K562 (cell line): ENCODE results near the gene CTH. TPM values are rescaled to one million over a fixed set of nuclear protein-coding genes. Genes with fewer than 3 reads are reported as not detected.

ENCODE experiments used
- ATAC-seq: fragments of 200-7000 bp; cut with Tn5 transposase; 3 replicates; pipeline ENCODE4 v1.9.1; 2020; ENCODE audit warnings: moderate library complexity
- BruUV-seq: library from RNA; stranded (reverse); fragments of 400-500 nt; replicated peaks from 2 replicates; lab custom pipeline; 2021; lab: Mats Ljungman, UMichigan
- CTCF ChIA-PET: fragments of 300-600 bp; formaldehyde crosslinking; extraction: SDS; loops from one replicate; lab custom pipeline; 2021; ENCODE audit warnings: low intra/inter-chr PET ratio; lab: Yijun Ruan, JAX
- POLR2A ChIA-PET: fragments of 300-600, 350-650 bp; sonication (Branson Sonifier 250); formaldehyde crosslinking; extraction: SDS; loops from one replicate; lab custom pipeline; 2021; ENCODE audit warnings: antibody characterized with exemption, inconsistent platforms; lab: Yijun Ruan, JAX
- DNase-seq, 4 experiments: peaks; one replicate each; pipeline versions ENCODE4 v3.0.0 to v3.0.0-alpha.2; 2011 to 2018; ENCODE audit warnings: low spot score in 3 of 4, mixed read lengths in 3 of 4; ENCODE audit errors: extremely low read depth in 1 of 4
- FAIRE-seq: peaks from 2 replicates; lab custom pipeline; 2011; peaks lifted over from hg19 to GRCh38; lab: Jason Lieb, UNC
- H2AFZ ChIP-seq: 2 replicates; pipeline ENCODE4 v1.6.0; 2011; ENCODE audit warnings: low read depth, low read length, control low read depth, inconsistent platforms
- H3K27ac ChIP-seq: fragments of 200-600 bp; 3 replicates; pipeline ENCODE4 v1.8.0; 2011; ENCODE audit warnings: low read depth, mild to moderate bottlenecking, control low read depth, inconsistent platforms, low read length, moderate library complexity, mixed read lengths; ENCODE audit errors: extremely low read depth
- H3K27me3 ChIP-seq, 2 experiments: fragments of 300-600 bp in 1 of 2; 2 replicates in 1 of 2; 3 replicates in 1 of 2; pipeline versions ENCODE4 v1.6.0 to v1.8.0; 2011; ENCODE audit warnings: inconsistent platforms in 2 of 2, low read length in 2 of 2, mild to moderate bottlenecking in 1 of 2, mixed read lengths in 1 of 2, moderate library complexity in 1 of 2; ENCODE audit not compliant: control insufficient read depth in 2 of 2, insufficient read depth in 2 of 2
- H3K36me3 ChIP-seq: fragments of 300-600 bp; 3 replicates; pipeline ENCODE4 v1.8.0; 2011; ENCODE audit warnings: mild to moderate bottlenecking, low read length, inconsistent platforms; ENCODE audit not compliant: control insufficient read depth, insufficient read depth
- H3K4me1 ChIP-seq, 2 experiments: fragments of 200-600 bp in 1 of 2; replicated peaks in 1 of 2; 2 replicates in 1 of 2; 3 replicates in 1 of 2; pipeline versions ENCODE4 v1.5.1 to v1.8.0; 2011; ENCODE audit warnings: inconsistent platforms in 2 of 2, low read length in 2 of 2, mild to moderate bottlenecking in 1 of 2, mixed read lengths in 1 of 2, moderate library complexity in 1 of 2; ENCODE audit not compliant: control insufficient read depth in 2 of 2, insufficient read depth in 2 of 2
- H3K4me2 ChIP-seq: 2 replicates; pipeline ENCODE4 v1.6.1; 2011; ENCODE audit warnings: low read length, control low read depth, inconsistent platforms, mixed read lengths; ENCODE audit not compliant: insufficient read depth
- H3K4me3 ChIP-seq: fragments of 200-600 bp; sonication (generic), shearing (Covaris generic); 2 replicates; pipeline ENCODE4 v1.5.1; 2016; ENCODE audit warnings: control low read depth, inconsistent platforms
- H3K79me2 ChIP-seq: fragments of 200-600 bp; 3 replicates; pipeline ENCODE4 v1.8.0; 2011; ENCODE audit warnings: low read length, inconsistent platforms; ENCODE audit not compliant: control insufficient read depth, insufficient read depth
- H3K9ac ChIP-seq, 2 experiments: 2 replicates each; pipeline versions ENCODE4 v1.6.0 to v1.6.1; 2011; ENCODE audit warnings: low read depth in 2 of 2, low read length in 2 of 2, control low read depth in 1 of 2, inconsistent platforms in 1 of 2, mild to moderate bottlenecking in 1 of 2, mixed read lengths in 1 of 2; ENCODE audit not compliant: insufficient read depth in 1 of 2
- H3K9me1 ChIP-seq: one replicate; pipeline ENCODE4 v1.6.0; 2011; ENCODE audit warnings: inconsistent platforms, mild to moderate bottlenecking, low read length, moderate library complexity; ENCODE audit not compliant: control insufficient read depth, insufficient read depth
- H3K9me3 ChIP-seq: replicated peaks from 2 replicates; pipeline ENCODE4 v1.5.1; 2011; ENCODE audit warnings: low read depth, low read length, inconsistent platforms; ENCODE audit not compliant: control insufficient read depth, insufficient read depth
- H4K20me1 ChIP-seq: replicated peaks from 2 replicates; pipeline ENCODE4 v1.6.1; 2011; ENCODE audit warnings: low read length, inconsistent platforms, mixed read lengths; ENCODE audit not compliant: control insufficient read depth, insufficient read depth
- C11orf30 ChIP-seq: fragments of 450-650 bp; IDR thresholded peaks from 2 replicates; pipeline ENCODE4 v1.6.1; 2016; ENCODE audit warnings: low read depth, mild to moderate bottlenecking
- CBX2 ChIP-seq: fragments of 200-600 bp; sonication (generic); IDR thresholded peaks from one replicate; pipeline ENCODE4 v1.6.1; 2012; ENCODE audit warnings: mild to moderate bottlenecking, low read length, inconsistent platforms; ENCODE audit not compliant: insufficient read depth, poor library complexity, severe bottlenecking
- ELF2 ChIP-seq: fragments of 250-450 bp; sonication (Bioruptor Pico); IDR thresholded peaks from 2 replicates; pipeline ENCODE4 v1.5.0; 2021; ENCODE audit warnings: mild to moderate bottlenecking
- FOXP4 ChIP-seq: sonication (generic); formaldehyde crosslinking; IDR thresholded peaks from 2 replicates; pipeline ENCODE4 v1.8.0; 2022; ENCODE audit warnings: mild to moderate bottlenecking, missing genetic modification reagents, borderline replicate concordance
- MTA2 ChIP-seq: fragments of 450-650 bp; IDR thresholded peaks from 2 replicates; pipeline ENCODE4 v1.6.1; 2016; ENCODE audit warnings: low read depth
- PCBP1 ChIP-seq: fragments of 200-400 bp; formaldehyde crosslinking; IDR thresholded peaks from 2 replicates; pipeline ENCODE4 v1.6.1; 2018; ENCODE audit warnings: mild to moderate bottlenecking, low read depth, low read length; ENCODE audit not compliant: poor library complexity, severe bottlenecking
- POLR2G ChIP-seq: fragments of 200-400 bp; formaldehyde crosslinking; IDR thresholded peaks from 2 replicates; pipeline ENCODE4 v1.6.1; 2017; ENCODE audit warnings: low read depth, mild to moderate bottlenecking, antibody characterized with exemption, low read length, moderate library complexity
- TSC22D4 ChIP-seq: fragments of 450-650 bp; IDR thresholded peaks from 2 replicates; pipeline ENCODE4 v1.6.1; 2016; ENCODE audit warnings: missing genetic modification characterization, missing biosample characterization, control low read depth
- WGBS: fragments of 100-300 bp; shearing (Covaris generic); methylation state at CpG from one replicate; pipeline ENCODE4 v1.1.6; 2016; ENCODE audit warnings: low coverage, mixed read lengths; ENCODE audit not compliant: insufficient coverage; ENCODE audit errors: missing lambda C conversion rate; 5-methylcytosine and 5-hydroxymethylcytosine counted together
- in situ Hi-C: fragments of 300-500 bp; cut with MboI; formaldehyde crosslinking; loops from 4 replicates; pipeline ENCODE4 v1.15.0; 2018; ENCODE audit warnings: inconsistent platforms, mixed read lengths
- intact Hi-C: fragments of 100-400 bp; cut with micrococcal nuclease; formaldehyde crosslinking; loops from 2 replicates; pipeline ENCODE4 v1.14.2; 2022
- polyA plus RNA-seq, 8 experiments: library from polyadenylated mRNA; depleted of rRNA in 4 of 8; stranded (reverse) in 5 of 8; unstranded in 3 of 8; fragments of >200 nt; fragmentation: Nextera tagmentation in 2 of 8; fragmentation: Illumina TruSeq in 1 of 8; extraction: Ambion mirVana in 2 of 8; extraction: Trizol in 1 of 8; gene quantifications; 2 replicates each; pipeline versions ENCODE4 v1.2.1 to v1.2.3, GENCODE V29; 2011 to 2014; ENCODE audit warnings: inconsistent platforms in 1 of 8, missing spikeins in 1 of 8
- total RNA-seq, 7 experiments: library from RNA; depleted of rRNA in 6 of 7; stranded (reverse); fragments of >200 nt in 6 of 7; fragmentation: Illumina TruSeq in 2 of 7; extraction: Trizol in 2 of 7; gene quantifications; 2 replicates each; pipeline versions ENCODE4 v1.2.1 to v1.2.3, GENCODE V29; 2011 to 2021; ENCODE audit warnings: low replicate concordance in 1 of 7

The CTH gene
- total and polyA plus RNA-seq, 9 of the 15 experiments (the other 6 are each of a cell fraction or from before 2014, with no cell fraction given), result 8.0 to 54.4 (median 30.9) TPM

- TF ChIP-seq FOXP4 (CRISPR knock-in tag), result no peak
- TF ChIP-seq PCBP1, result no peak
Measured at GRCh38 chr1:70383483-70383882, 27.6 kb upstream of the CTH start (continued).

GRCh38 chr1:70384542-70384941 is 26.5 kb upstream of the CTH start:
- H2AFZ ChIP-seq, result no peak overlapping the region
- POLR2A ChIA-PET, result no interaction called here
- no peak overlapping the region for H3K27ac ChIP-seq
- H3K27me3 ChIP-seq, result no peaks in the 10 kb centered on the region
- H3K9me1 ChIP-seq, result no peaks in the 10 kb centered on the region
- H3K36me3 ChIP-seq, result no peaks in the 10 kb centered on the region
- no peaks in the 10 kb centered on the region for H3K4me1 ChIP-seq
- FAIRE-seq, result no peak
- in situ Hi-C loops, result no loop called here
- no peak overlapping the region for H3K4me3 ChIP-seq
- ATAC-seq, result no peak
- CTCF ChIA-PET, result no interaction called here
- H3K9me3 ChIP-seq, result no peaks in the 10 kb centered on the region
- H3K79me2 ChIP-seq, result no peaks in the 10 kb centered on the region
- DNase-seq, result no peak
- 43% methylated on average over 2 of the region's 2 CpGs for WGBS
- BruUV-seq, result no TSS peak
- no peak overlapping the region for H3K9ac ChIP-seq
- intact Hi-C loops, result no loop called here
- no peaks in the 10 kb centered on the region for H4K20me1 ChIP-seq
- no peak overlapping the region for H3K4me2 ChIP-seq
- TF ChIP-seq TSC22D4 (no peak), POLR2G (no peak), ELF2 (CRISPR knock-in tag) (no peak), CBX2 (no peak), C11orf30 (no peak), MTA2 (no peak)
